ENCODE measurements around the gene CTNNA2. TPM values are rescaled to one million over a fixed set of nuclear protein-coding genes. Genes with fewer than 3 reads are reported as not detected.

Gene CTNNA2
- polyA plus RNA-seq, 1 experiment: not detected

- H3K27ac ChIP-seq (ENCODE audit: low read depth, low read length): no peak overlapping the region
- CTCF ChIA-PET: interaction anchor here (0.6 to 1.6 kb wide), 2 partner anchors 274 to 535 kb away, joined by 3 read pairs; no protein-coding TSS in a partner anchor
- POLR2A ChIA-PET: no interaction called here
- H3K9me3 ChIP-seq (ENCODE audit: control insufficient read depth, insufficient read depth, low read length): no peaks in the 10 kb centered on the region
- no peaks in the 10 kb centered on the region for H3K27me3 ChIP-seq (ENCODE audit: control insufficient read depth, insufficient read depth, low read length)
- no peak overlapping the region for H3K4me3 ChIP-seq (ENCODE audit: low read depth, low read length)
- no peak for TF ChIP-seq CTCF (IDR thresholded peaks at IDR 0.05; ENCODE audit: low read depth, low read length)
- no peak for DNase-seq (ENCODE audit: low read depth, low spot score)
Measured at GRCh38 chr2:79964966-79965365, 452.1 kb downstream of the CTNNA2 start.

- H3K4me3 ChIP-seq (ENCODE audit: low read depth, low read length): no peak overlapping the region
- DNase-seq (ENCODE audit: low read depth, low spot score): no peak
- no peak for TF ChIP-seq CTCF (IDR thresholded peaks at IDR 0.05; ENCODE audit: low read depth, low read length)
- ChIA-PET CTCF (no interaction called here), POLR2A (no interaction called here)
- no peak overlapping the region for H3K27ac ChIP-seq (ENCODE audit: low read depth, low read length)
- H3K27me3 ChIP-seq (ENCODE audit: control insufficient read depth, insufficient read depth, low read length): no peaks in the 10 kb centered on the region
- H3K9me3 ChIP-seq (ENCODE audit: control insufficient read depth, insufficient read depth, low read length): no peaks in the 10 kb centered on the region
Measured at GRCh38 chr2:79966369-79966768, 453.5 kb downstream of the CTNNA2 start.

- no peak for TF ChIP-seq CTCF (IDR thresholded peaks at IDR 0.05; ENCODE audit: low read depth, low read length)
- H3K27ac ChIP-seq (ENCODE audit: low read depth, low read length): no peak overlapping the region
- POLR2A ChIA-PET: no interaction called here
- no peak overlapping the region for H3K4me3 ChIP-seq (ENCODE audit: low read depth, low read length)
- H3K27me3 ChIP-seq (ENCODE audit: control insufficient read depth, insufficient read depth, low read length): no peaks in the 10 kb centered on the region
- DNase-seq (ENCODE audit: low read depth, low spot score): no peak
- no peaks in the 10 kb centered on the region for H3K9me3 ChIP-seq (ENCODE audit: control insufficient read depth, insufficient read depth, low read length)
- CTCF ChIA-PET: no interaction called here
Measured at GRCh38 chr2:79966882-79967281, 454.0 kb downstream of the CTNNA2 start.

GRCh38 chr2:79971807-79972206 lies 459.0 kb downstream of the CTNNA2 start:
- ChIA-PET CTCF (interaction anchor here (1.6 to 1.7 kb wide), 2 partner anchors 35 to 267 kb away, joined by 3 to 9 read pairs; no protein-coding TSS in a partner anchor), POLR2A (no interaction called here)
- no peak for DNase-seq (ENCODE audit: low read depth, low spot score)
- Histone ChIP-seq H3K4me3 (ENCODE audit: low read depth, low read length) (no peak overlapping the region), H3K27ac (ENCODE audit: low read depth, low read length) (no peak overlapping the region), H3K9me3 (ENCODE audit: control insufficient read depth, insufficient read depth, low read length) (no peaks in the 10 kb centered on the region), H3K27me3 (ENCODE audit: control insufficient read depth, insufficient read depth, low read length) (no peaks in the 10 kb centered on the region)
- no peak for TF ChIP-seq CTCF (IDR thresholded peaks at IDR 0.05; ENCODE audit: low read depth, low read length)

- Histone ChIP-seq H3K27me3 (ENCODE audit: control insufficient read depth, insufficient read depth, low read length) (no peaks in the 10 kb centered on the region), H3K4me3 (ENCODE audit: low read depth, low read length) (no peak overlapping the region), H3K9me3 (ENCODE audit: control insufficient read depth, insufficient read depth, low read length) (no peaks in the 10 kb centered on the region), H3K27ac (ENCODE audit: low read depth, low read length) (no peak overlapping the region)
- TF ChIP-seq CTCF (IDR thresholded peaks at IDR 0.05; ENCODE audit: low read depth, low read length): no peak
- POLR2A ChIA-PET: no interaction called here
- CTCF ChIA-PET: interaction anchor here (1.6 kb wide), 1 partner anchor 36 kb away, joined by 3 read pairs; no protein-coding TSS in a partner anchor
- no peak for DNase-seq (ENCODE audit: low read depth, low spot score)
Measured at GRCh38 chr2:79972661-79973060, 459.8 kb downstream of the CTNNA2 start.
